HFFc6 (cell line): ENCODE results near the gene OTOS. TPM values are rescaled to one million over a fixed set of nuclear protein-coding genes. Genes with fewer than 3 reads are reported as not detected.

Experiments used
- DNase-seq: peaks from one replicate; pipeline ENCODE4 v3.0.0-alpha.2; 2018
- H3K27ac Mint-ChIP-seq: 2 replicates; pipeline ENCODE4 v1.8.0; 2020; ENCODE audit warnings: mild to moderate bottlenecking, mixed read lengths
- H3K27me3 Mint-ChIP-seq: 2 replicates; pipeline ENCODE4 v1.8.0; 2021; ENCODE audit warnings: mild to moderate bottlenecking, moderate library complexity, mixed read lengths; ENCODE audit not compliant: insufficient read depth
- H3K36me3 Mint-ChIP-seq: 2 replicates; pipeline ENCODE4 v1.8.0; 2021; ENCODE audit warnings: low read depth, mixed read lengths
- H3K4me1 Mint-ChIP-seq: 2 replicates; pipeline ENCODE4 v1.8.0; 2020; ENCODE audit warnings: low read depth, mixed read lengths
- H3K4me3 Mint-ChIP-seq: 2 replicates; pipeline ENCODE4 v1.8.0; 2020; ENCODE audit warnings: mild to moderate bottlenecking, moderate library complexity, mixed read lengths
- H3K9me3 Mint-ChIP-seq: 2 replicates; pipeline ENCODE4 v1.8.0; 2020; ENCODE audit warnings: mild to moderate bottlenecking, mixed read lengths
- total RNA-seq, 6 experiments: library from RNA; stranded (reverse); fragmentation: NEBNext Ultra II Directional; extraction: Animal tissue kit (Norgen Biotek cat#: 25700); gene quantifications; 2 replicates in 1 of 6; 3 replicates in 5 of 6; pipeline ENCODE4 v1.2.3, GENCODE V29; 2021
- TF ChIP-seq, protein P1 (sequence below): fragments of 200-600 bp; sonication (generic); IDR thresholded peaks from 2 replicates; pipeline ENCODE4 v1.5.0; 2021; ENCODE audit warnings: antibody characterized with exemption, mild to moderate bottlenecking

Gene OTOS
- total RNA-seq, 6 experiments from 2014 or later = 0.27 to 0.43 TPM; not detected in 4

DNA sequence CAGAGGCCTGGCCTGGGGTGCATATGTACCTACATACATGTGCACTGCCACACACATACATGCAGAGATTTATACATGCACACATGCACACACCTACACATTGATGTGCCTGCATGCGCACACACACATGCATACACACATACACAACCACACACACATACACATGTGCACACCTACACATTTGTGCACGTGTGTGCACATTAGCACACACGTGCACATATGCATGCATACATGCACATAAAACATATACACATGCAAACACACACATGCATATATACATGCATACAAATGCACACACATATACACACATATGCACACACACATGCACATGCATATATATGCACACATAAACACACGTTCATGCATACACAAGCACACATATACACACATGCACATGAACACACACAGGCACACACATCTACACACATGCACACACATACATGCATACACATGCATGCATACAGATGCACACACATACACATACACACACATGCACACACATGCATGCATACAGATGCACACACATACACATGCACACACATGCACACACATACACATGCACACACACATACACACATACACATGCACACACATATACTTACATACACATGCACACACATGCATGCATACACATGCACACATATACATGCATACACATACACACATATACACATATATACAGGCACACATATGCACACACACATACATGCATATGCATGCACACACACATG lies 23.6 kb upstream of the OTOS start:
- Mint-ChIP-seq H3K36me3 (no peaks in the 10 kb centered on the region), H3K4me1 (no peaks in the 10 kb centered on the region), H3K27me3 (peaks cover 24% of the 10 kb centered on the region), H3K27ac (no peak overlapping the region), H3K4me3 (no peak overlapping the region), H3K9me3 (no peaks in the 10 kb centered on the region; the same call in 1 of the 2 replicates)
- DNase-seq = no peak
- TF ChIP-seq, protein P1, sequence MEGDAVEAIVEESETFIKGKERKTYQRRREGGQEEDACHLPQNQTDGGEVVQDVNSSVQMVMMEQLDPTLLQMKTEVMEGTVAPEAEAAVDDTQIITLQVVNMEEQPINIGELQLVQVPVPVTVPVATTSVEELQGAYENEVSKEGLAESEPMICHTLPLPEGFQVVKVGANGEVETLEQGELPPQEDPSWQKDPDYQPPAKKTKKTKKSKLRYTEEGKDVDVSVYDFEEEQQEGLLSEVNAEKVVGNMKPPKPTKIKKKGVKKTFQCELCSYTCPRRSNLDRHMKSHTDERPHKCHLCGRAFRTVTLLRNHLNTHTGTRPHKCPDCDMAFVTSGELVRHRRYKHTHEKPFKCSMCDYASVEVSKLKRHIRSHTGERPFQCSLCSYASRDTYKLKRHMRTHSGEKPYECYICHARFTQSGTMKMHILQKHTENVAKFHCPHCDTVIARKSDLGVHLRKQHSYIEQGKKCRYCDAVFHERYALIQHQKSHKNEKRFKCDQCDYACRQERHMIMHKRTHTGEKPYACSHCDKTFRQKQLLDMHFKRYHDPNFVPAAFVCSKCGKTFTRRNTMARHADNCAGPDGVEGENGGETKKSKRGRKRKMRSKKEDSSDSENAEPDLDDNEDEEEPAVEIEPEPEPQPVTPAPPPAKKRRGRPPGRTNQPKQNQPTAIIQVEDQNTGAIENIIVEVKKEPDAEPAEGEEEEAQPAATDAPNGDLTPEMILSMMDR = no peak

DNA sequence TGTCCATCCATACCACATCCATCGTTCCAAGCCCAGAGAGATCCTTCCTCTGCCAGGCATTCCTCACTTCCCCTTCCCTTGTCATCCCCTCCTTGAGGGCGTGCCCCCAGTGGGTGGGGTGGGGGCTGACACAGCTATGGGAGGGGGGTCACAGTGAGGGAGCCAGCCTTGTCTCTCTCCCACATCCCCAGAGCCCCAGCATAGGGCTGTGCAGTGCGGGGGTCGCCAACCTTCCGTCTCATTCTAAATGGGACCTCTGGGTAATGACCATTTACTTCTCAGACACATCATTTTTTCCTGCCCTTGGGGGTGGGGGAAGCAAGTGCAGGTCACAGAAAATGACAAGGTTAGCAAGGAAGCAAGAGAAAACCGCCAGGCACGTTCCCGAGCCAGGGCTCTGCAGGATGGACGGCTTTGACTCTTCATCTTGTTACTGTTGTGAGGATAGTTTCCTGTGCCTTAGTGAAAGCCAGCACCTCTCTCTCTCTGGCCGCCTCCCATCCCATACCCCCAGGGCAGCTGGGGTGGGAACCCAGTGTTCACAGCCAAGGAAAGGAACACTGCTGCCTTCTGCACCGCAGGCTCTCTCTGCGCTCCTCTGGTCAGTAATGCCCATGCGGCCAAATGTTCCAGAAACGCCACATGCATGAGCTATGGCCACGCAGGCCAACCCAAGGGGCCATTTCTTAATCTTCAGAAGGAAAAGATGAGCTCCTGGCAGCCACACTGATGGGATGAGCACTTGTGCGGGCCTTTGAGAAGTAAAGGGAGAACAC lies 22.7 kb upstream of the OTOS start:
- no peak for DNase-seq
- Mint-ChIP-seq H3K27me3 (peaks cover 24% of the 10 kb centered on the region), H3K4me1 (no peaks in the 10 kb centered on the region), H3K4me3 (no peak overlapping the region), H3K36me3 (no peaks in the 10 kb centered on the region), H3K27ac (no peak overlapping the region), H3K9me3 (no peaks in the 10 kb centered on the region; the same call in 1 of the 2 replicates)
- TF ChIP-seq, protein P1 = no peak

DNA sequence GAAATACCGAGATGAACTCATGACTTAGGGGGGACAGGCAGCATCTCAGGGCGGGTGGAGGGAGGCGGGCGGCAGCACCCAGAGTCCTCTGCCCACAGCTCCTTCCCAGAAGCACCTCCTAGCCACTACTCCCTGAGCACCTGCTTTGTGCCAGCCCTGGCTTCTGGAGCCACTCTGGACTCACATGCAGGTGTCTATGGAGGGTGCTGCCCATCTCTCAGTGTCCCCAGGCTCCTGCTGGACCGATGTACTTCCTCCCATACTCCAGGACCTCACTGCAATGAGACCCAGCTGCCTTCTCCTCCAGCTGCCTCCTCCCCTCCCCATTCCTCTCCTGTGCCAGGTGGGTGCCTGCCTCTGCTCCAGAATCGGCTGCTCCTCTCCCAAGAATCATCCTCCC lies 22.1 kb upstream of the OTOS start:
- no peaks in the 10 kb centered on the region; the same call in 1 of the 2 replicates for H3K9me3 Mint-ChIP-seq
- no peak for DNase-seq
- no peaks in the 10 kb centered on the region for H3K36me3 Mint-ChIP-seq
- H3K4me1 Mint-ChIP-seq = no peaks in the 10 kb centered on the region
- peaks cover 22% of the 10 kb centered on the region for H3K27me3 Mint-ChIP-seq
- no peak overlapping the region for H3K27ac Mint-ChIP-seq
- TF ChIP-seq, protein P1 = no peak
- H3K4me3 Mint-ChIP-seq = no peak overlapping the region

DNA sequence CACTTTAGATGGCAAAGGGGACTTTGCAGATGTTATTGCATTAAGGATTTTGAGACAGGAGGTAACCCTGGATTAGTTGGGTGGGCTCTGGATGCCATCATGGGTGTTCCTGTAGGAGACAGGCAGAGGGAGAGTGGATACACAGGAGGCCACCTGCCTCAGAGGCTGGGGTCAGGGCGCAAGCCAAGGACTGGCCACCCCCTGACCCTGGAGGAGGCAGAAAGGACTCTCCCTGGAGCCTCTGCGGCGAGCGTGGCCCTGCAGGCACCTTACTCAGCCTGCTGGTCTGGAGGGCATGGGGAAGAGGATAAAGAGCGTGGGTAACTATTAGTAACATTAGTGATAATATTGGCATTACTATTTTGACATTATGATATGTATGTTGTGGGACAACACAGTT lies 21.6 kb upstream of the OTOS start:
- H3K36me3 Mint-ChIP-seq = no peaks in the 10 kb centered on the region
- TF ChIP-seq, protein P1 = no peak
- H3K27ac Mint-ChIP-seq = no peak overlapping the region
- H3K4me3 Mint-ChIP-seq = no peak overlapping the region
- DNase-seq = no peak
- H3K4me1 Mint-ChIP-seq = no peaks in the 10 kb centered on the region
- no peaks in the 10 kb centered on the region; the same call in 1 of the 2 replicates for H3K9me3 Mint-ChIP-seq
- H3K27me3 Mint-ChIP-seq = peaks cover 24% of the 10 kb centered on the region

DNA sequence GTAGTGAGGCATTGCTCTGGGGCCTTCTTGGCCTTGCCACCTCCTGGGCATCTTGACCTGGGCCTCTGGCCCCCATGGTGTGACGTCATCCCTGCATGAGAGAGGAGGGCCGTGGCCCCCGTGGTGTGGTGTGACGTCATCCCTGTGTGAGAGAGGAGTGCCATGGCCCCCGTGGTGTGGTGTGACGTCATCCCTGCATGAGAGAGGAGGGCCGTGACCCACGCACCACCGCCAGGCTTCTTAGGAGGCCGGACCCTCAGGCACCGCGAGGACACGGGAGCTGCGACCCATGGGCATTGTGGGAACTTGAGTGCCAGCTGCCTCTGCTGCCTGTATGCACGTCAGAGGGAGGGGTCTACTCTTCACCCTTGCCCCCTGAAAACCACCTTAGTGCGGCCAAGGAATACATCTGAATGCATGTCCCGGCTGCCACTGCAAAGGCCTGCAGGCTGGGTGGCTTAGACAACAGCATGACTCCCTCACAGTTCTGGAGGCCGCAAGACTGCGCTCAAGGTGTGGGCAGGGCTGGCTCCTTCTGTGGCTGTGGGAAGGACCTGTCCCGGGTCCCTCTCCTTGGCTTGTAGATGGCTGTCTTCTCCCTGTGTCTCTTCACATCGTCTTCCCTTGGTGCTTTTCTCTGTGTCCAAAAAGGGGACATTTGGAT lies 20.8 kb upstream of the OTOS start:
- Mint-ChIP-seq H3K27me3 (peaks cover 19% of the 10 kb centered on the region), H3K9me3 (no peaks in the 10 kb centered on the region; the same call in 1 of the 2 replicates), H3K4me3 (no peak overlapping the region), H3K4me1 (no peaks in the 10 kb centered on the region), H3K27ac (no peak overlapping the region), H3K36me3 (no peaks in the 10 kb centered on the region)
- DNase-seq = no peak
- TF ChIP-seq, protein P1 = no peak
